Measurements from ENCODE around the gene LEMD2. TPM values are rescaled to one million over a fixed set of nuclear protein-coding genes. Genes with fewer than 3 reads are reported as not detected.

The LEMD2 gene
- total RNA-seq, 3 donors from 2014 or later: 42.2 to 69.1 (median 59.0) TPM

DNA sequence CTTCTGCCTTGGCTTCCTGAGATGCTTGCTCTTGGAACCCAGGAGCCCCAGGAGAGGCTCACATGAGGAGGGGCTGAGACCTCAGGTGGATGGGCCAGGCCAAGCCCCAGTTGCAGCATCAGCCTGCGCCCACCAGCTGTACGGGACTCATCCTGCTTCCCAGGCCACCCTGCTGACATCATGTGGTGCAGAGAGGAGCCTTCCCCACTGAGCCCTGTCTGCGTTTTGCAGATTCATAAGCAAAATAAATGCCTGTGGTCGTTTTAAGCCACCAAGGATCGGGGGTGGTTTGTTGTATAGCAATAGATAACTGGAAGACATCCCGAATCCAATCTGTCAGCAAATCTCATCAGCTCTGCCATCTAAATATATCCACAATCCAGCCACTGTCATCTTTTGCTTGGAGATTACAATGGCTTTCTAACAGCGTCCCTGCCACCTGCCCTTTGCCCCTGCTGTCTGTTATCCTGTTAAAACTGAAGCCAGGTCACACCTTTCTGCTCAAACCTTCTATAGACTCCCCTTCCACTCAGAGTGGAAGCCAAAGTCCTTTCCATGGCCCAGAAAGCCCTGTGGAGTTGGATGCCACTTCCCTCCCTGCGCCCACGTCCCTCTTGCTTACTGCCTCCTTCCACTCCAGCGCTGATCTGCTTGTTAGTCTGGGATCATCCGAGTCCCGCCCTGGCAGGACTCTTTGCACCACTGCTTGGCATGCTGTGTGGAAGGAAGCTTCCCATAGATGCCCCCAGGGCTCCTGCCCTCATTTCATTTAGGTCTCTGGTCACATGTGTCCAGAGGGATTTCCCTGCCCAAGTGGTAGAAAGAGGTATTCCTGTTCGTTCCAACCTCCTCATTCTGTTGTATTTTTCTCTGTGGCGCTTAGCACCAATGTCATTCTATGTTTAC is 38.9 kb upstream of the LEMD2 start:
- Histone ChIP-seq H3K27ac (no peak overlapping the region), H3K9me3 (no peaks in the 10 kb centered on the region), H3K4me1 (no peaks in the 10 kb centered on the region), H3K4me3 (no peak overlapping the region), H3K36me3 (no peaks in the 10 kb centered on the region), H3K27me3 (peaks cover 0 to 10% of the 10 kb centered on the region in 2 donors)
- no peak for DNase-seq (ENCODE audit: low spot score in 2 of 2)
- TF ChIP-seq, protein P1, sequence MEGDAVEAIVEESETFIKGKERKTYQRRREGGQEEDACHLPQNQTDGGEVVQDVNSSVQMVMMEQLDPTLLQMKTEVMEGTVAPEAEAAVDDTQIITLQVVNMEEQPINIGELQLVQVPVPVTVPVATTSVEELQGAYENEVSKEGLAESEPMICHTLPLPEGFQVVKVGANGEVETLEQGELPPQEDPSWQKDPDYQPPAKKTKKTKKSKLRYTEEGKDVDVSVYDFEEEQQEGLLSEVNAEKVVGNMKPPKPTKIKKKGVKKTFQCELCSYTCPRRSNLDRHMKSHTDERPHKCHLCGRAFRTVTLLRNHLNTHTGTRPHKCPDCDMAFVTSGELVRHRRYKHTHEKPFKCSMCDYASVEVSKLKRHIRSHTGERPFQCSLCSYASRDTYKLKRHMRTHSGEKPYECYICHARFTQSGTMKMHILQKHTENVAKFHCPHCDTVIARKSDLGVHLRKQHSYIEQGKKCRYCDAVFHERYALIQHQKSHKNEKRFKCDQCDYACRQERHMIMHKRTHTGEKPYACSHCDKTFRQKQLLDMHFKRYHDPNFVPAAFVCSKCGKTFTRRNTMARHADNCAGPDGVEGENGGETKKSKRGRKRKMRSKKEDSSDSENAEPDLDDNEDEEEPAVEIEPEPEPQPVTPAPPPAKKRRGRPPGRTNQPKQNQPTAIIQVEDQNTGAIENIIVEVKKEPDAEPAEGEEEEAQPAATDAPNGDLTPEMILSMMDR (IDR thresholded peaks at IDR 0.05): no peak
- TF ChIP-seq POLR2A (IDR thresholded peaks at IDR 0.05): no peak
- TF ChIP-seq POLR2AphosphoS5 (IDR thresholded peaks at IDR 0.05): no peak
- intact Hi-C loops (cut with DNase I; ENCODE audit: low total_unique reads): no loop called here

DNA sequence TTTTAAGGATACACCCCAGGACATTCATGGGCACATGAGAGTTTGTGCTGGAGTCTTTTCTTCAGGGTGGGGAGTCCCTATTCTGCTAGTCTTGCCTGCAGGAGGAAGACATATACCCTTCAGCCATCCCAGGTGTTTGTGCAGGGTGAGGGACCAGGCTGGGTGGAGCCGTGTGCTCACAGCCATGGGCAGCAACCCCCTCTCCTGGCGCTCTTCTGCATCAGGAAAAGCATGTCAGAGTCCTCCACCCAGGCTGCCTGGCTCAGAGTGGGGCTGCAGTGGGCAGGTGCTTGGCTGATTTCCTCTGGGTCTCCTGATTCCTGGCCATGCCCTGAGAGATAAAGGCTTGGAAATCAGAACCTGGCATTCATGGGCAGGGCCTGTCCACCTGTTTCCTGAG is 37.6 kb upstream of the LEMD2 start:
- Histone ChIP-seq H3K4me3 (no peak overlapping the region), H3K36me3 (no peaks in the 10 kb centered on the region), H3K4me1 (no peaks in the 10 kb centered on the region), H3K27ac (no peak overlapping the region), H3K9me3 (no peaks in the 10 kb centered on the region), H3K27me3 (peaks cover 0 to 10% of the 10 kb centered on the region in 2 donors)
- intact Hi-C loops (cut with DNase I; ENCODE audit: low total_unique reads): no loop called here
- TF ChIP-seq POLR2A (IDR thresholded peaks at IDR 0.05) (no peak), POLR2AphosphoS5 (IDR thresholded peaks at IDR 0.05) (no peak)
- TF ChIP-seq, protein P1 (IDR thresholded peaks at IDR 0.05): no peak
- DNase-seq (ENCODE audit: low spot score in 2 of 2): no peak

DNA sequence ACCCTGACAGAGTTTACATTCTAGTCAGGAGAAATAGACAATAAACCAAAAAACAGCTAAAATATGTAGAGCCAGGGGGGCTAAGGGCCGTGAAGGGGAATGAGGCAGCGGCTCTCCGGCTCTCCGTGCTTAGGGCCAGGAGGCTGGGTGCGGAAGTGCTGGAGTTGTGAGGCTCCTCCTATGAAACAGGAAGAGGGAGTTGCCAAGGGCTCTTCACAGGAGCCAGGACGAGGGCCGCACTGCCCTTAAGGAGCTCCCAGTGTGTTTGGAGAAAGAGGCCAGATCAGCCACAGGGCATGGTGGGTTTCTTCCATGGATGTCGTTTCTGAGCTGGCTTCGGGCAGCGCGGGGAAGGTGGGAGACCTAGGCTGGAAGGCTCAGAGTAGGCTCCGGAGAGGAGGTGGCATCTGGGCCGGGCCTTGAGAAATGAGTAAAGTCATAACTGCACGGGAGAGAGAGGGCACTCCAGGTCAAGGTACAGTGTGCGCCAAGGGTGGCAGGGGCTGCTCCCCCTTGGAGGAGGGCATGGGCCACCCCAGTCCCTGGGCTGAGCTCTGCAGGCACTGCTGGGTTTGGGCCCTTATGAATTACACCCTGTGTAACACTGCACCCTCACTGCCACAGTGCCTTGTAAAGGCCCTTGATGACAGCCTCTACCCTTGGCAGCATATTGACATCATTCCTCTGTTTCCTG is 35.7 kb upstream of the LEMD2 start:
- intact Hi-C loops (cut with DNase I; ENCODE audit: low total_unique reads): no loop called here
- TF ChIP-seq, protein P1 (IDR thresholded peaks at IDR 0.05): no peak
- no peak for TF ChIP-seq POLR2AphosphoS5 (IDR thresholded peaks at IDR 0.05)
- TF ChIP-seq POLR2A (IDR thresholded peaks at IDR 0.05): no peak
- Histone ChIP-seq H3K27me3 (no peaks in the 10 kb centered on the region), H3K4me3 (peak overlapping the region in 1 of 3 donors; percentile 44), H3K27ac (no peak overlapping the region), H3K9me3 (no peaks in the 10 kb centered on the region), H3K36me3 (no peaks in the 10 kb centered on the region), H3K4me1 (no peaks in the 10 kb centered on the region)
- DNase-seq (ENCODE audit: low spot score in 2 of 2): no peak

DNA sequence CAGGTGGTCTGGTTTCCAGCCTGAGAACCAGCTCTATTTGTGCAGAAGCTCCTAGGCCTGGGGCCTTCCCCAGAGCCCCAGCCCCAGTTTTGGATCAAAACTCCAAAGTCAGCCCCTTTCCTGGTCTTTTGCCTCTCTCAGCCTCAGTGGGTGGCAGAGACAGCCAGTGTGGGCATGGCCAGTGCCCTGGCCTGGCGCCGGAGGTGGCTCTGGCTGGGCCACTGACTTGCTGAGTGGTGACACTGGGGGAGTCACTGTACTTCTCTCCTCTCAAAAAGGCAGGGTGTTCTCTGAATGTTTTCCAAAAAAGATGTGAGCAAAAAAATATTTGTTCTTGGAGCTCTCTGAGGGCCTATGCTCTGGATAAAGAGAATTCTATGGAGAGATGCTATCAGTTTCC is 34.9 kb upstream of the LEMD2 start:
- TF ChIP-seq, protein P1 (IDR thresholded peaks at IDR 0.05): no peak
- TF ChIP-seq POLR2A (IDR thresholded peaks at IDR 0.05) (no peak), POLR2AphosphoS5 (IDR thresholded peaks at IDR 0.05) (no peak)
- H3K27ac ChIP-seq: no peak overlapping the region

More for the DNA sequence above, 34.9 kb upstream of the LEMD2 start:
- intact Hi-C loops (cut with DNase I; ENCODE audit: low total_unique reads): no loop called here
- Histone ChIP-seq H3K9me3 (no peaks in the 10 kb centered on the region), H3K36me3 (no peaks in the 10 kb centered on the region), H3K4me1 (no peaks in the 10 kb centered on the region), H3K4me3 (no peak overlapping the region), H3K27me3 (no peaks in the 10 kb centered on the region)
- no peak for DNase-seq (ENCODE audit: low spot score in 2 of 2)
